OCI-LY3 (cell line): ENCODE data around the gene CELSR3.

Experiments used
- H2AFZ ChIP-seq: fragments of 200-600, 300-600 bp; shearing (Covaris generic); 2 replicates; pipeline ENCODE4 v1.6.0; 2014; ENCODE audit warnings: antibody characterized with exemption, low read depth, low read length
- H3K27ac ChIP-seq: fragments of 200-600, 300-600 bp; sonication (generic); 2 replicates; pipeline ENCODE4 v1.5.1; 2014; ENCODE audit warnings: mild to moderate bottlenecking, low read length, moderate library complexity, mixed read lengths
- H3K27me3 ChIP-seq: fragments of 200-600, 300-600 bp; sonication (generic); 2 replicates; pipeline ENCODE4 v1.6.1; 2014; ENCODE audit warnings: low read depth, low read length, mixed read lengths
- H3K36me3 ChIP-seq: fragments of 200-600, 300-600 bp; sonication (generic); replicated peaks from 2 replicates; pipeline ENCODE3; 2014; ENCODE audit warnings: low read depth, low read length, mixed read lengths
- H3K4me1 ChIP-seq: fragments of 300-600, 200-600 bp; sonication (generic); 2 replicates; pipeline ENCODE4 v1.6.1; 2014; ENCODE audit warnings: low read length, mixed read lengths
- H3K4me2 ChIP-seq: fragments of 200-600, 300-600 bp; sonication (generic); 2 replicates; pipeline ENCODE4 v1.6.1; 2014; ENCODE audit warnings: low read length, mixed read lengths
- H3K4me3 ChIP-seq: fragments of 300-600, 200-600 bp; sonication (generic); 2 replicates; pipeline ENCODE4 v1.5.1; 2014; ENCODE audit warnings: antibody characterized with exemption, mild to moderate bottlenecking, low read length, moderate library complexity
- H3K79me2 ChIP-seq: fragments of 300-600, 200-600 bp; shearing (Covaris generic); 2 replicates; pipeline ENCODE4 v1.6.1; 2014; ENCODE audit warnings: mild to moderate bottlenecking, low read length, mixed read lengths
- H3K9ac ChIP-seq: fragments of 300-600, 200-600 bp; shearing (Covaris generic); 2 replicates; pipeline ENCODE4 v1.6.0; 2014; ENCODE audit warnings: mild to moderate bottlenecking, low read length, moderate library complexity
- H3K9me3 ChIP-seq: fragments of 200-600, 300-600 bp; shearing (Covaris generic); 2 replicates; pipeline ENCODE4 v1.6.1; 2014; ENCODE audit warnings: low read length, mixed read lengths; ENCODE audit not compliant: insufficient read depth
- H4K20me1 ChIP-seq: fragments of 200-600, 300-600 bp; sonication (generic); 2 replicates; pipeline ENCODE4 v1.6.1; 2016; ENCODE audit warnings: low read length, mixed read lengths; ENCODE audit not compliant: insufficient read depth
- EZH2phosphoT487 ChIP-seq: fragments of 200-600 bp; shearing (Covaris generic); IDR thresholded peaks from 2 replicates; pipeline ENCODE4 v1.6.1; 2018; ENCODE audit warnings: antibody characterized with exemption, mixed run types, low read depth
- TF ChIP-seq, protein P1 (sequence below): fragments of 200-600, 300-600 bp; sonication (generic); IDR thresholded peaks from 2 replicates; pipeline ENCODE4 v1.5.1; 2014; ENCODE audit warnings: antibody characterized with exemption, low read length, low read depth

Gene CELSR3

DNA sequence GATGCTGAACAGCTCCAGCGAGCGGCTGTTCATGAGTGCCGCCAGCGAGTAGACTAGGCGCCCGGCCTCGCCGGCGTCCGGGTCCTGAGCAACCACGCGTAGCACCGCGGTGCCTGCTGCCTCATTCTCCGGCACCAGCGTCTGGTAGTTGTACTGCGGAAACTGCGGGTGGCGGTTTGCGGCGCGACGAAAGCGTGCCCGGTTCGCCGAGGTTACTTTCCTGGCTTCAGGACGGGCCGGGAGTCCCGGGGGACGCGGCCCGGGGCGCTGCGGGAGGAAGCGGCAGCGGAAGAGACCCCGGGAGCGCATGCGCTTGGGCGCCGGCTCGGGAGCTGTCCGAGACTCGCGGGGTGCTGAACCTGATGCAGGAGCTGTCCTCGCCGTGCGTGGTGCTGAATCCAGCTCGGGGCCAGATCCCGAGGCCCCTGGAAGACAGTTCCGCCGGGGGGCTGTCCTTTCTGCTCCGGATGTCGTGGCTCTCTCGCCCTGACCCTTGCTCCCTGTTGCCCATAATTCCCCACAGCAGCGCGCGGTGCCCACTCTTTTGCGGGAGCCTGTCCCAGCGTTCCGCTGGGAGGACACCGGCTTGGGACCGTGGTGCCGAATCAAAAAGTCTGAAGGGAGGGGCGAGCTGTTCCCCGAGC lies 1.1 kb downstream of the CELSR3 start:
- Histone ChIP-seq H4K20me1 (no peaks in the 10 kb centered on the region; the same call in 1 of the 2 replicates), H3K36me3 (peaks cover 22% of the 10 kb centered on the region), H3K4me1 (no peaks in the 10 kb centered on the region), H3K4me3 (no peak overlapping the region), H3K4me2 (no peak overlapping the region), H3K27me3 (no peaks in the 10 kb centered on the region), H3K9me3 (no peaks in the 10 kb centered on the region), H2AFZ (no peak overlapping the region), H3K9ac (no peak overlapping the region), H3K79me2 (no peaks in the 10 kb centered on the region), H3K27ac (no peak overlapping the region)
- TF ChIP-seq, protein P1, sequence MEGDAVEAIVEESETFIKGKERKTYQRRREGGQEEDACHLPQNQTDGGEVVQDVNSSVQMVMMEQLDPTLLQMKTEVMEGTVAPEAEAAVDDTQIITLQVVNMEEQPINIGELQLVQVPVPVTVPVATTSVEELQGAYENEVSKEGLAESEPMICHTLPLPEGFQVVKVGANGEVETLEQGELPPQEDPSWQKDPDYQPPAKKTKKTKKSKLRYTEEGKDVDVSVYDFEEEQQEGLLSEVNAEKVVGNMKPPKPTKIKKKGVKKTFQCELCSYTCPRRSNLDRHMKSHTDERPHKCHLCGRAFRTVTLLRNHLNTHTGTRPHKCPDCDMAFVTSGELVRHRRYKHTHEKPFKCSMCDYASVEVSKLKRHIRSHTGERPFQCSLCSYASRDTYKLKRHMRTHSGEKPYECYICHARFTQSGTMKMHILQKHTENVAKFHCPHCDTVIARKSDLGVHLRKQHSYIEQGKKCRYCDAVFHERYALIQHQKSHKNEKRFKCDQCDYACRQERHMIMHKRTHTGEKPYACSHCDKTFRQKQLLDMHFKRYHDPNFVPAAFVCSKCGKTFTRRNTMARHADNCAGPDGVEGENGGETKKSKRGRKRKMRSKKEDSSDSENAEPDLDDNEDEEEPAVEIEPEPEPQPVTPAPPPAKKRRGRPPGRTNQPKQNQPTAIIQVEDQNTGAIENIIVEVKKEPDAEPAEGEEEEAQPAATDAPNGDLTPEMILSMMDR: no peak
- TF ChIP-seq EZH2phosphoT487: no peak

DNA sequence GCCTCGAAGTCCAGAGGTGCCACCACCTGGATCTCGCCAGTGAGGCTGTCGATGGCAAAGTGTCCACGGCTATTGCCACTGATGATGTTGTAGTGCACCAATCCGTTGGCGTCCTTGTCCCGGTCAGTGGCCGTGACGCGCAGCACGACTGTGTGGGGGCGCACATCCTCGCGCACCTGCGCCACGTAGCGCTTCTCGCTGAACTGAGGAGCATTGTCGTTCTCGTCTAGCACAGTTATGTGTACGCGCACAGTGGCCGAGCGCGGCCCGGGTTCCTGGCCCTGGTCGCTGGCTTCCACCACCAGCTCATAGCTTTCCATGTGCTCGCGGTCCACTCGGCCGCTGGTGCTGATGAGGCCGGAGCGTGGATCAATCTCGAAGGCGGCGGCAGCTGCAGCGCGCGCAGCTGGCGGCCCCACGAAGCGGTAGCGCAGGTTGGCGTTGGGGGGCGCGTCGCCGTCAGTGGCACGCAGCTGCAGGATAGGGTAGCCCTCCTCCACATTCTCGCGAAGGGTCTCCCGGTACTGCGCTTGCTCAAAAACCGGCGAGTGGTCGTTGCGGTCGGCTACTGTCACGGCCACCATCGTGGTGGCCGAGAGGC lies 1.8 kb downstream of the CELSR3 start:
- TF ChIP-seq, protein P1: no peak
- no peak for TF ChIP-seq EZH2phosphoT487
- no peaks in the 10 kb centered on the region; the same call in 1 of the 2 replicates for H4K20me1 ChIP-seq
- no peak overlapping the region for H3K4me3 ChIP-seq

DNA sequence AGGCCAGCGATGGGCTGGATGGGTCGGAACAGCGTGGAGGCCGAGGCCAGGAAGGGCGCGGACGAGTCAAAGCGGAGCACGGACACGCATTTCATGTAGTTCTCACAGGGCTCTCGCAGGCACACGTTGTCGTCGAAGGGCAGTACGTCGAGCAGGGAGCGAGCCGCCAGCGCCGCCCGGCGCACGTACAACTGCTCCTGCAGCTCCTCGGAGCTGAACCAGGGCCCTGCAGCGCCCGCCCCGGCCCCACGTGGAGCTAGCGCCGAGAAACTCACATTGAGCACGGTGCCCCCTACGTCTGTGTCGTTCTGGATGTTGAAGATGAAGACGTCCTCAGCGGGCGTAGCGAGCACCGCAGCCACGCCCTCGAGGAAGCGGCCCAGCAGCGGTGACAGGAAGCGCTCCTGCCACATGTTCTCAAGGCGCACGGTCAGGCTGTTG lies 5.8 kb downstream of the CELSR3 start:
- Histone ChIP-seq H3K9ac (no peak overlapping the region), H4K20me1 (no peaks in the 10 kb centered on the region; the same call in 1 of the 2 replicates), H3K79me2 (no peaks in the 10 kb centered on the region), H3K4me1 (no peaks in the 10 kb centered on the region), H3K4me3 (no peak overlapping the region), H3K27me3 (no peaks in the 10 kb centered on the region), H3K4me2 (no peak overlapping the region), H3K36me3 (peaks cover 6% of the 10 kb centered on the region), H3K9me3 (no peaks in the 10 kb centered on the region), H3K27ac (no peak overlapping the region), H2AFZ (no peak overlapping the region)
- TF ChIP-seq, protein P1: no peak
- no peak for TF ChIP-seq EZH2phosphoT487

More for the DNA sequence above, 1.8 kb downstream of the CELSR3 start:
- H3K27ac ChIP-seq: no peak overlapping the region
- H3K36me3 ChIP-seq: peaks cover 22% of the 10 kb centered on the region
- no peaks in the 10 kb centered on the region for H3K9me3 ChIP-seq
- no peaks in the 10 kb centered on the region for H3K79me2 ChIP-seq
- H3K4me1 ChIP-seq: no peaks in the 10 kb centered on the region
- no peak overlapping the region for H3K9ac ChIP-seq
- no peak overlapping the region for H2AFZ ChIP-seq
- no peak overlapping the region for H3K4me2 ChIP-seq
- no peaks in the 10 kb centered on the region for H3K27me3 ChIP-seq

DNA sequence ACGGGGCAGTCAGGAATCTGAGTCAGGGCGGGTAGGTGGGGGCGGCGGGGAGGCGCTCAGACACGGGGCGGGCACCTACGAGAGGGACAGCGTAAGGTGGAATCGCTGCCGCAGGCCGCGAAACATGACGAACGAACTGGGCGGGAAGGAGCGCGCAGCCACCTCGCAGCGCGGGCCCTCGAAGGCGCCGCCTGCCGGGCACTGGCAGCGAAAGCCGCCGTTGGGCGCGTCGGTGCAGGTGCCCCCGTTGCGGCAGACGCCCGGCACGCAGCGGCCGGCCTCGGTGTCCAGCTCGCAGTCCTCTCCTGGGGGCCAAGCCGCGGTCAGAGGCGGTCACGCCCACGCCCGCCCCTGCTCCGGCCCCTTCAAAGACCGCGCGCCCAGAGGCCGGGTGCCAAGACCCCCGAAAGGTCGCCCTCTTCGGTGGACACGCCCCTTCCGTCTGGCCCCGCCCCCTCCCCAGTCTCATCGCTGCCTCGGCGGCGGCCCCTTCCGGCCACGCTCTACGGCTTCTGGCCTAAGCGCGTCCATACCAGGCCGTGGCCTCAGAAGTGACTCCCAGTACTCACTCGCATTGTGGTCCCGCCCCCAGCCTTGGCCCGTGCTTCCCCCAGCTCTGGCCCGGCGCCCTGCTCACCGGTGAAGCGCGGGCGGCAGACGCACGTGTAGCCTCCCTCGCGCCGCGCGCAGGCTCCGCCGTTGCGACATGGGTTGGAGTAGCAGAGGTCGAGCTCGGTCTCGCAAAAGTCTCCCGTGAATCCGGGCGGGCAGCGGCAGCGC lies 6.4 kb downstream of the CELSR3 start:
- Histone ChIP-seq H3K27me3 (no peaks in the 10 kb centered on the region), H4K20me1 (no peaks in the 10 kb centered on the region; the same call in 1 of the 2 replicates), H3K79me2 (no peaks in the 10 kb centered on the region), H3K9me3 (no peaks in the 10 kb centered on the region), H3K4me1 (no peaks in the 10 kb centered on the region), H3K27ac (no peak overlapping the region), H3K4me2 (no peak overlapping the region), H2AFZ (no peak overlapping the region), H3K9ac (no peak overlapping the region), H3K36me3 (peaks cover 6% of the 10 kb centered on the region), H3K4me3 (no peak overlapping the region)
- no peak for TF ChIP-seq EZH2phosphoT487
- TF ChIP-seq, protein P1: no peak
